Measurements from ENCODE around the gene PYROXD2. TPM values are rescaled to one million over a fixed set of nuclear protein-coding genes. Genes with fewer than 3 reads are reported as not detected.

Gene PYROXD2
- total and polyA plus RNA-seq, 2 of the 13 experiments (the other 11 are each of a cell fraction or from before 2014, with no cell fraction given), result 2.0 to 6.2 TPM

- no peak for TF ChIP-seq USF2 (IDR thresholded peaks at IDR 0.05; ENCODE audit: low read depth, low read length)
- TF ChIP-seq USF2 (CRISPR knock-in tag; IDR thresholded peaks at IDR 0.05; ENCODE audit: borderline replicate concordance), result no peak
- TF ChIP-seq ZNF33B (CRISPR knock-in tag; IDR thresholded peaks at IDR 0.05), result no peak
- no peak for TF ChIP-seq PRDM15 (CRISPR knock-in tag; IDR thresholded peaks at IDR 0.05)
- no peak for TF ChIP-seq GMEB1 (CRISPR knock-in tag; IDR thresholded peaks at IDR 0.05; ENCODE audit: borderline replicate concordance)
- TF ChIP-seq ZNF776 (CRISPR knock-in tag; IDR thresholded peaks at IDR 0.05), result no peak
- peak; percentile 51; the same call in 1 of the 2 replicates for TF ChIP-seq SOX5 (CRISPR knock-in tag; IDR thresholded peaks at IDR 0.05; ENCODE audit: borderline replicate concordance)
- TF ChIP-seq, protein P1, sequence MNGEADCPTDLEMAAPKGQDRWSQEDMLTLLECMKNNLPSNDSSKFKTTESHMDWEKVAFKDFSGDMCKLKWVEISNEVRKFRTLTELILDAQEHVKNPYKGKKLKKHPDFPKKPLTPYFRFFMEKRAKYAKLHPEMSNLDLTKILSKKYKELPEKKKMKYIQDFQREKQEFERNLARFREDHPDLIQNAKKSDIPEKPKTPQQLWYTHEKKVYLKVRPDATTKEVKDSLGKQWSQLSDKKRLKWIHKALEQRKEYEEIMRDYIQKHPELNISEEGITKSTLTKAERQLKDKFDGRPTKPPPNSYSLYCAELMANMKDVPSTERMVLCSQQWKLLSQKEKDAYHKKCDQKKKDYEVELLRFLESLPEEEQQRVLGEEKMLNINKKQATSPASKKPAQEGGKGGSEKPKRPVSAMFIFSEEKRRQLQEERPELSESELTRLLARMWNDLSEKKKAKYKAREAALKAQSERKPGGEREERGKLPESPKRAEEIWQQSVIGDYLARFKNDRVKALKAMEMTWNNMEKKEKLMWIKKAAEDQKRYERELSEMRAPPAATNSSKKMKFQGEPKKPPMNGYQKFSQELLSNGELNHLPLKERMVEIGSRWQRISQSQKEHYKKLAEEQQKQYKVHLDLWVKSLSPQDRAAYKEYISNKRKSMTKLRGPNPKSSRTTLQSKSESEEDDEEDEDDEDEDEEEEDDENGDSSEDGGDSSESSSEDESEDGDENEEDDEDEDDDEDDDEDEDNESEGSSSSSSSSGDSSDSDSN (CRISPR knock-in tag; IDR thresholded peaks at IDR 0.05), result no peak
- TF ChIP-seq ZNF564 (CRISPR knock-in tag; IDR thresholded peaks at IDR 0.05), result no peak
- no peak for TF ChIP-seq ZNF552 (CRISPR knock-in tag; IDR thresholded peaks at IDR 0.05; ENCODE audit: borderline replicate concordance)
- no peak for TF ChIP-seq HNF4G (IDR thresholded peaks at IDR 0.05; ENCODE audit: borderline replicate concordance, low read depth, low read length)
- TF ChIP-seq HNF4G (CRISPR knock-in tag; IDR thresholded peaks at IDR 0.05; ENCODE audit: borderline replicate concordance, low read depth), result no peak
- TF ChIP-seq TOPORS (CRISPR knock-in tag; IDR thresholded peaks at IDR 0.05), result no peak
- TF ChIP-seq TBX3 (IDR thresholded peaks at IDR 0.05; ENCODE audit: borderline replicate concordance), result no peak
- TF ChIP-seq, protein P2, sequence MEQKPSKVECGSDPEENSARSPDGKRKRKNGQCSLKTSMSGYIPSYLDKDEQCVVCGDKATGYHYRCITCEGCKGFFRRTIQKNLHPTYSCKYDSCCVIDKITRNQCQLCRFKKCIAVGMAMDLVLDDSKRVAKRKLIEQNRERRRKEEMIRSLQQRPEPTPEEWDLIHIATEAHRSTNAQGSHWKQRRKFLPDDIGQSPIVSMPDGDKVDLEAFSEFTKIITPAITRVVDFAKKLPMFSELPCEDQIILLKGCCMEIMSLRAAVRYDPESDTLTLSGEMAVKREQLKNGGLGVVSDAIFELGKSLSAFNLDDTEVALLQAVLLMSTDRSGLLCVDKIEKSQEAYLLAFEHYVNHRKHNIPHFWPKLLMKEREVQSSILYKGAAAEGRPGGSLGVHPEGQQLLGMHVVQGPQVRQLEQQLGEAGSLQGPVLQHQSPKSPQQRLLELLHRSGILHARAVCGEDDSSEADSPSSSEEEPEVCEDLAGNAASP (CRISPR knock-in tag; IDR thresholded peaks at IDR 0.05; ENCODE audit: borderline replicate concordance), result no peak
- no peak for TF ChIP-seq ZSCAN5A (CRISPR knock-in tag; IDR thresholded peaks at IDR 0.05; ENCODE audit: borderline replicate concordance)
These were observed 46.0 kb upstream of the PYROXD2 start (continued) for GRCh38 chr10:98460837-98461499.
